T-helper 1 cell treated with Interleukin-12 subunit alpha and Interleukin-12 subunit beta and Interleukin-4 antibody, amounts not matched to agents 30 μg/mL and 1 μg/mL, for 36 hours (primary cell): ENCODE results near the gene RAI1.

Source experiments
- H3K27ac Mint-ChIP-seq: one replicate; pipeline ENCODE4 v1.8.0; 2021; ENCODE audit warnings: mild to moderate bottlenecking, mixed read lengths
- H3K27me3 Mint-ChIP-seq: one replicate; pipeline ENCODE4 v1.8.0; 2021; ENCODE audit warnings: low read depth, mixed read lengths
- H3K36me3 Mint-ChIP-seq: one replicate; pipeline ENCODE4 v1.8.0; 2021; ENCODE audit warnings: low read depth, mixed read lengths
- H3K4me1 Mint-ChIP-seq: one replicate; pipeline ENCODE4 v1.8.0; 2021; ENCODE audit warnings: low read depth, mixed read lengths
- H3K4me3 Mint-ChIP-seq: one replicate; pipeline ENCODE4 v1.8.0; 2021; ENCODE audit warnings: mild to moderate bottlenecking, moderate library complexity, mixed read lengths
- H3K9me3 Mint-ChIP-seq: one replicate; pipeline ENCODE4 v1.8.0; 2021; ENCODE audit warnings: mixed read lengths

RAI1 gene

GRCh38 chr17:17835415-17836249, 154.4 kb downstream of the RAI1 start:
- Mint-ChIP-seq H3K4me1 (peaks cover 60% of the 10 kb centered on the region), H3K27me3 (no peaks in the 10 kb centered on the region), H3K27ac (peak overlapping the region; percentile 90), H3K4me3 (peak overlapping the region; percentile 90), H3K9me3 (no peaks in the 10 kb centered on the region), H3K36me3 (peaks cover 22% of the 10 kb centered on the region)

DNA sequence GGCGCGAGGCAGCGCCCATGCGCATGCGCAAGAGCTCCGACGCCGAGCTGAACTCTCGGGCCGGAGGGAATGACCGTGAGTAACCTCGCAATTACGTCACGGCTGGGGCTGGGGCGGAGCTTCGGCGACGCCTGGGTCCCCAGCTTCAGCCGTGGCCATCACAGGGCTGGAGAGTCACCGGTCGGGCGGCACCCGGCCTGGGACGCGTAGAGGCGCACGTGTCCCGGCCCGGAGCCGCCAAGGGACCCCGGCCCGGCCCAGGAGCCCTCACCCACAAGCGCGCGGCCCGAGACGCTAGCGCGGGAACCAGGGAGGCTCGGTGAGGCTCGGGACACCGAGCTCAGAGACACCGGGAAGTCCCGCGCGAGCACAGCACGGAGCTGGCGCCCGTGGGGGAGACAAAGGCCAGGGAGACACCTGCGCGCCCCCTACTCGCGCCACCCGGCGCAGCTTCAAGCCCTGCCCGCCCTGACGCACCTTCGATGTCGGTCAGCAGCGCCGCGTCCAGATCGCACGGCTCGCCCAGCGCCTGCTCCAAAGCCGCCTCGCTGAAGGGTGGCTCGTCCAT, 155.1 kb downstream of the RAI1 start:
- Mint-ChIP-seq H3K36me3 (peaks cover 18% of the 10 kb centered on the region), H3K4me3 (peak overlapping the region; percentile 90), H3K27ac (peak overlapping the region; percentile 90), H3K27me3 (no peaks in the 10 kb centered on the region), H3K9me3 (no peaks in the 10 kb centered on the region), H3K4me1 (peaks cover 65% of the 10 kb centered on the region)

- H3K27me3 Mint-ChIP-seq, result no peaks in the 10 kb centered on the region
- no peaks in the 10 kb centered on the region for H3K9me3 Mint-ChIP-seq
- H3K27ac Mint-ChIP-seq, result peak within 1 kb of the TSS; percentile 95
- peaks cover 64% of the 10 kb centered on the region for H3K4me1 Mint-ChIP-seq
- peaks cover 18% of the 10 kb centered on the region for H3K36me3 Mint-ChIP-seq
- H3K4me3 Mint-ChIP-seq, result peak within 1 kb of the TSS; percentile 90
Measured at GRCh38 chr17:17836818-17837379, 155.6 kb downstream of the RAI1 start, which contains the start of gene SREBF1. SREBF1 (minus strand) TSS chr17:17836986; CDS start chr17:17836817, 169 bp downstream.

- Mint-ChIP-seq H3K4me3 (peak overlapping the region; percentile 86), H3K36me3 (peaks cover 16% of the 10 kb centered on the region), H3K27me3 (no peaks in the 10 kb centered on the region), H3K9me3 (no peaks in the 10 kb centered on the region), H3K27ac (peak overlapping the region; percentile 95), H3K4me1 (peaks cover 61% of the 10 kb centered on the region)
Measured at GRCh38 chr17:17837380-17837821, 156.1 kb downstream of the RAI1 start.

DNA sequence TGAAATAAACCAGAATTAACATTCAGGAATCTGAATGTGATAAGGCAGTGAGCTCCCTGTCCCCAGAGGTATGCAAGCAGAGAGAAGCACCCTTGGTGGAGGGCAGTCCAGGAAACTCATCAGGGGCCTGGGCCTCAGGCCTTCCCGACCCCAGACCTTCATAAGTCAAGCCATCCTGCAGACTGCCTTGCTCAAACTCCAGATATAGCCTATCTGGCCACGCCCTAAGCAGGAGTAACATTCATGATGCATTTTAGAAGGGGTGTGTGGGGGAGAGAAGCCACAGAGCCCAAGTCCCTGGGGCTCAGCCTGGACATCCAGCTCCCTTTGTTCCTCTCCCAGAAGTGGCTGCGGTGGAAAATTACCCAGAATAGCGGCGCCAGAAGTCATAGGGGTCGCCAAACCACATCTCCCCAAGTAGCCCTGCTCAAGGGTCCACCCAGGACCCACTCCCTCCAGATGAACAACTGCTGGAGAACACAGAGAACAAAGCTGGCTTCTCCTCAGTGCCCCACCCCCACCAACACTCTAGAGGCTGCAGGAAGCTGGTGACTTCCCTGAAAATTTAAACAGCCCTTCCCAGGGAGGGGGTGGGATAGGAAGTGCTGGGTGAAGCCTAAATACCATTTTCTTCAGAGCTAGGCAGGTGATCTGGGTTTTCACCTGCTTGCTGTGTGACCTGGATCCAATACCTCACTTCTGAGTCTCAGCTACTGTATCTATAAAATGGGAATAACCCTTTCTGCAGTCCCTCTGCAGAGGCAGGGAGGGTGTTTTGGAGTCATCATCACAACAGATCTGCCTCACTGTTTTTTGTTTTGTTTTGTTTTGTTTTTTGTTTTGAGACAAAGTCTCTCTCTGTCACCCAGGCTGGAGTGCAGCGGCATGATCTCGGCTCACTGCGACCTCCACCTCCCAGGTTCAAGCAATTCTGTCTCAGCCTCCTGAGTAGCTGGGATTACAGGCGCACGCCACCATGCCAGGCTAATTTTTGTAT, 157.0 kb downstream of the RAI1 start:
- Mint-ChIP-seq H3K36me3 (peaks cover 16% of the 10 kb centered on the region), H3K4me3 (peak overlapping the region; percentile 80)

DNA sequence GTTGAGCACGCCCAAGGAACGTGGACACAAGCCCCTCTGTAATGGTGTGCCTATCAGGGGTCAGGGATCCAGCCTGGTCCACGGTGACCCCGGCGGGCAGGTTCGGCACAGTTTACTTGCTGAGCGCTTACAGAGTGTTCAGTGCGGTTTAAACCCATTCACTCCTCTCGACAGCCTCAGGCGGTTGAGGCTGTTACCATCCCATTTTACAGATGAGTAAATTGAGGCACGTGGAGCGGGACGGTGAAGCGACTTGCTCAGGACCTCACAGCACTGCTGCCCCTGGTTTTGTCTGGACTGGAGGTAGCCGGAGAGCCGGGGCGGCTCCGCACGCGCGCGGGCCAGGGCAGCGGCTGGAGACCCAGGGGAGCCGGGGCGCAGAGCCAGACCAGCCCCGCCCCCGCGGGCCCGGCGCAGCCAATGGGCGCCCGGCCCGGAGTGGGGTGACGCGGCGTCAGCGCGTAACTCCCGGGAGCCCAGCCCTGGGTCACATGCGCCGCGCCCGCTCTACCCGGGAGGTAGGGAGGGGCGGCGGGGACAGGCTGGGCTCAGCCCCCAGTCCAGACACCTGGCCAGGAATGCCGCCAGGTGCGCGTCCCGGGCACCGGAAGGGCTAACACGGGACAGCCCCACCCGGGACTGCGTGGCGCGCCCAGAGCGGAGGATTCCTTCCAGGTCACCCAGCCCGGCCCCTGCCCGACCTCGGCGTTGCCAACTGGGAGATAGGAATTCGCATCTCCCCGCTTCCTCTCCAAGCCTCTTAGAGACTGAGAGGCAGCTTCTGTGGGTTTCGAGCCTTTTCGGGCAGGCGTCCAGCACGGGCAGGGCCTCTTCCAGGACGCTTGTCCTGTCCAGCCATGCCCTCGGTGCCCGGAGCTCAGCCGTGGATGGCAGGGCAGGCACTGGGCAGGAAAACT, 158.8 kb downstream of the RAI1 start:
- Mint-ChIP-seq H3K36me3 (peaks cover 5% of the 10 kb centered on the region), H3K9me3 (no peaks in the 10 kb centered on the region), H3K27me3 (no peaks in the 10 kb centered on the region), H3K27ac (peak overlapping the region; percentile 95), H3K4me3 (peak overlapping the region; percentile 80), H3K4me1 (peaks cover 44% of the 10 kb centered on the region)

More for the DNA sequence above, 157.0 kb downstream of the RAI1 start:
- peaks cover 61% of the 10 kb centered on the region for H3K4me1 Mint-ChIP-seq
- H3K27me3 Mint-ChIP-seq, result no peaks in the 10 kb centered on the region
- peak overlapping the region; percentile 95 for H3K27ac Mint-ChIP-seq
- no peaks in the 10 kb centered on the region for H3K9me3 Mint-ChIP-seq

DNA sequence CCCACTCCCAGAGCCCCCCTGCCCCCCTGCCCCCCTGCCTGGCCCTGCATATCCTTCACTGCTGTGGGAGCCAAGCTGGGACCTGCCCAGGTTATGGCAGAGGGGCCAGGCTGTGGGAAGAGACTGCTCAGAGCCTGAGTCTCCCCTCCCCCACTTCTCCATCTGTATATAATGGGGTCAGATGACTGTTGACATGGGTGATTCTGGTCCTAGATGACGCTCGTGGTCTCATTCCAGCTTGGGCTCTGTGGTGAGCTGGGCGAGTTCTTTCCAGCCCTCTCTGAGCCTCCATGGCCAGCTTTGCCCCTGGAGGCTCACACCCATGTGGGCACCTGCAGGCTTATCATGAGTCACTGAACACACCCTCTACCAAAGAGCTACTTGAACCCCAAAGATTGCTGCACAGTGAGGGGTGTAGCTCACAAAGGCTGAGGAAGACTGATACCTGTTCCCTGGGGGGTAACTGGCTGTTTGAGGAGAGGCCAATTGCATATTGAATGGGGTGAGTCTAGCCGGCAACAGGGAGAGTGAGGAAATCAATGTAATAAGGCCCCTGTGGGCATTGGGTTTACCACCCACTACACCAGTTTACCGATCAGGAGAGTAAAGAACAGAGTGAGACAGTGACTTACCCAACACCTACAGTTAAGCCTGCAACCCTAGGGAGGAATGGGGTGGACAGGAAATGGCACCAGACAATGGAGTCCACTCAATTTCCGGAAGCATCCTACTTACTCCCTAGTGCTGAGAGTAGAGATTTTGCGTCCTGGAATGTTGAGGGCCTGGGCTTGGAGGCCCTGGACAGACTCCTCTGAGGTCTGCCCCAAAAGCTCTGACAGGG, 159.7 kb downstream of the RAI1 start:
- Mint-ChIP-seq H3K4me1 (peaks cover 38% of the 10 kb centered on the region), H3K27me3 (no peaks in the 10 kb centered on the region), H3K4me3 (peak overlapping the region; percentile 76), H3K36me3 (peaks cover under 1% of the 10 kb centered on the region), H3K9me3 (no peaks in the 10 kb centered on the region), H3K27ac (peak overlapping the region; percentile 85)

GRCh38 chr17:17841601-17842025, 160.4 kb downstream of the RAI1 start:
- peak overlapping the region; percentile 85 for H3K27ac Mint-ChIP-seq
- H3K4me1 Mint-ChIP-seq, result peaks cover 36% of the 10 kb centered on the region
- no peaks in the 10 kb centered on the region for H3K27me3 Mint-ChIP-seq
- H3K36me3 Mint-ChIP-seq, result no peaks in the 10 kb centered on the region
- H3K9me3 Mint-ChIP-seq, result no peaks in the 10 kb centered on the region
- H3K4me3 Mint-ChIP-seq, result no peak overlapping the region

- no peak overlapping the region for H3K4me3 Mint-ChIP-seq
Measured at GRCh38 chr17:17842111-17842876, 161.0 kb downstream of the RAI1 start.

GRCh38 chr17:17843096-17843495, 161.8 kb downstream of the RAI1 start:
- Mint-ChIP-seq H3K27ac (no peak overlapping the region), H3K27me3 (no peaks in the 10 kb centered on the region), H3K4me1 (peaks cover 30% of the 10 kb centered on the region), H3K9me3 (no peaks in the 10 kb centered on the region), H3K4me3 (no peak overlapping the region), H3K36me3 (no peaks in the 10 kb centered on the region)

More at GRCh38 chr17:17842111-17842876, 161.0 kb downstream of the RAI1 start:
- H3K9me3 Mint-ChIP-seq, result no peaks in the 10 kb centered on the region
- H3K27me3 Mint-ChIP-seq, result no peaks in the 10 kb centered on the region
- no peaks in the 10 kb centered on the region for H3K36me3 Mint-ChIP-seq
- no peak overlapping the region for H3K27ac Mint-ChIP-seq
- peaks cover 34% of the 10 kb centered on the region for H3K4me1 Mint-ChIP-seq

GRCh38 chr17:17844079-17844478, 162.8 kb downstream of the RAI1 start:
- peaks cover 30% of the 10 kb centered on the region for H3K4me1 Mint-ChIP-seq
- no peaks in the 10 kb centered on the region for H3K27me3 Mint-ChIP-seq
- H3K9me3 Mint-ChIP-seq, result no peaks in the 10 kb centered on the region
- H3K27ac Mint-ChIP-seq, result no peak overlapping the region
- H3K4me3 Mint-ChIP-seq, result no peak overlapping the region
- no peaks in the 10 kb centered on the region for H3K36me3 Mint-ChIP-seq

DNA sequence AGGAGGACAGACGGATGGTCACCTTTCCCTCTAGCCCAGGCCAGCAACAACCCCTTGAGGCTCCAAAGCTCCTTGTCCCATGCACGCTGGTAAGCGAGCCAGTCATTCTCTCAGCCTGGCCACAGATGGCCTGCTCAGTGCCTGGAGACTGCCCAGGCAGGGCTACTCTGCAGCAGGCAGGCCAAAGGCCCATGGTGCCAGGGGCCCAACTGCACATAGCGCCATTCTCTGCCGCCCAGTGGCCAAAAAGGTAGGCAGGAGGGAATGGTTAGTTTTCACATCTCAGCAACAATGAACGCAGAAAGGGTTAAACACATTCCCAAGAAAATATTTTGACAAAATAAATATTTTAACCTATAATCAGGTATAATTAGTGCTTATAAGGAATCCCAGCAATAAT, 163.2 kb downstream of the RAI1 start:
- Mint-ChIP-seq H3K27ac (no peak overlapping the region), H3K4me1 (peaks cover 30% of the 10 kb centered on the region), H3K27me3 (no peaks in the 10 kb centered on the region), H3K4me3 (no peak overlapping the region), H3K9me3 (no peaks in the 10 kb centered on the region), H3K36me3 (no peaks in the 10 kb centered on the region)
